ENCODE data around the gene KRR1. TPM values are rescaled to one million over a fixed set of nuclear protein-coding genes. Genes with fewer than 3 reads are reported as not detected.

Gene KRR1
- total and polyA plus RNA-seq, 2 of the 13 experiments (the other 11 are each of a cell fraction or from before 2014, with no cell fraction given) = 19.3 to 103 TPM

GRCh38 chr12:75533239-75533638, 21.8 kb upstream of the KRR1 start:
- FAIRE-seq = no peak

More at GRCh38 chr12:75533239-75533638, 21.8 kb upstream of the KRR1 start:
- in situ Hi-C loops (cut with HindIII; ENCODE audit: extremely low pct_ligation_motif_present, low pct_unique_long_range_greater_than_20kb) = loop anchor here (25.0 kb wide), 1 partner anchor 929 kb away; no protein-coding TSS in a partner anchor
- Histone ChIP-seq H3K9me3 (ENCODE audit: low read length) (no peaks in the 10 kb centered on the region), H3K79me2 (ENCODE audit: insufficient read depth, low read length) (no peaks in the 10 kb centered on the region), H3K4me2 (ENCODE audit: low read depth, low read length) (no peak overlapping the region), H3K27ac (ENCODE audit: extremely low read length, insufficient read depth, low read length) (no peak overlapping the region), H3K36me3 (replicated peaks in 1 of 2; ENCODE audit: control insufficient read depth in 1 of 2, insufficient read depth in 2 of 2, low read length in 2 of 2) (no peaks in the 10 kb centered on the region), H4K20me1 (ENCODE audit: insufficient read depth, low read length) (no peaks in the 10 kb centered on the region), H2AFZ (ENCODE audit: low read length) (no peak overlapping the region), H3K27me3 (ENCODE audit: control insufficient read depth in 1 of 2, insufficient read depth in 2 of 2, low read length in 2 of 2) (peaks cover 0 to 2% of the 10 kb centered on the region in 2 experiments; a peak in 2 of 5 replicates), H3K9ac (ENCODE audit: insufficient read depth, low read depth, low read length) (no peak overlapping the region), H3K4me1 (ENCODE audit: insufficient read depth, low read length) (no peaks in the 10 kb centered on the region), H3K4me3 (replicated peaks in 1 of 3; ENCODE audit: insufficient read depth in 1 of 3, low read depth in 2 of 3, low read length in 3 of 3) (no peak overlapping the region)
- no peak for ATAC-seq
- ChIA-PET POLR2A (no interaction called here), CTCF (ENCODE audit: low intra/inter-chr PET ratio, low total read pairs) (no interaction called here)
- no TSS peak for BruUV-seq (replicated peaks)
- TF ChIP-seq IRF1 (CRISPR knock-in tag; IDR thresholded peaks at IDR 0.05; ENCODE audit: low read depth) (no peak), ZBTB33 (CRISPR knock-in tag; IDR thresholded peaks at IDR 0.05) (no peak), ZMYM4 (CRISPR knock-in tag; IDR thresholded peaks at IDR 0.05) (no peak), HDAC6 (IDR thresholded peaks at IDR 0.05; ENCODE audit: low read depth, low read length) (no peak), ZNF839 (CRISPR knock-in tag; IDR thresholded peaks at IDR 0.05; ENCODE audit: borderline replicate concordance) (no peak), KLF11 (CRISPR knock-in tag; IDR thresholded peaks at IDR 0.05) (no peak), ZFAT (CRISPR knock-in tag; conservative IDR thresholded peaks at IDR 0.05) (no peak), SMARCE1 (IDR thresholded peaks at IDR 0.05; ENCODE audit: borderline replicate concordance) (no peak), ZNF24 (IDR thresholded peaks at IDR 0.05) (no peak), MED1 (CRISPR knock-in tag; IDR thresholded peaks at IDR 0.05) (no peak), THYN1 (CRISPR knock-in tag; IDR thresholded peaks at IDR 0.05; ENCODE audit: borderline replicate concordance, low read depth) (no peak), RAD51 (IDR thresholded peaks at IDR 0.05; ENCODE audit: borderline replicate concordance) (no peak), E2F1 (CRISPR knock-in tag; IDR thresholded peaks at IDR 0.05) (no peak), TARDBP (CRISPR knock-in tag; IDR thresholded peaks at IDR 0.05) (no peak), SRSF4 (IDR thresholded peaks at IDR 0.05; ENCODE audit: low read depth, low read length, poor library complexity, severe bottlenecking) (no peak), ZNF282 (IDR thresholded peaks at IDR 0.05; ENCODE audit: partially characterized antibody) (no peak), ATF1 (CRISPR knock-in tag; IDR thresholded peaks at IDR 0.05) (no peak), RBM22 (optimal IDR thresholded peaks at IDR 0.05; ENCODE audit: low read length) (no peak)
- intact Hi-C loops (cut with micrococcal nuclease; ENCODE audit: unreplicated experiment) = no loop called here
- WGBS (ENCODE audit: low lambda C conversion rate) = 55% methylated on average over 2 of the region's 2 CpGs
- no peak for DNase-seq (ENCODE audit: low spot score)
